ENCODE data around the gene PIWIL1. TPM values are rescaled to one million over a fixed set of nuclear protein-coding genes. Genes with fewer than 3 reads are reported as not detected.

Gene PIWIL1
- total RNA-seq, 1 experiment from 2014 or later, result not detected

DNA sequence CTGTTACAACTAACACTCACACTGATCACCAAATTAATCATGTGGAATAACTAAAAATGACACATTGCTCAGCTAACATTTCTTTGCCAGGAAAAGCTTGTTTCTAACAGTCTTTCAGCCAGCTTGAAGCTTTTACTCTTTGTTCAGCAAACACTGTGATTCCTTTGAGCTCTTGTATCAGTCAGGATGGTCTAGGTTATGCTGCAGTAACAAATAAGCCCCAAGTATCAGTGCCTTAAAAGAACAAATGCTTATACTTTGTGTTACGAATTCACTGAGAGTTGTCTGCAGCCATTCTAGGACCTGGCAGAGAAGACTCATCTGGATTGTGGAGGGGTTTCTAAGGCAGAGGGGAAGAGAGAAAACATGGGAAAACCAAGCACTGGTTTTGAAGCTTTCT is 47.6 kb upstream of the PIWIL1 start:
- Histone ChIP-seq H3K36me3 (ENCODE audit: control insufficient read depth in 1 of 2, insufficient read depth in 2 of 2, low read length in 2 of 2) (no peaks in the 10 kb centered on the region), H3K4me2 (ENCODE audit: low read length) (no peak overlapping the region), H3K27ac (ENCODE audit: low read depth, low read length) (no peak overlapping the region), H3K79me2 (ENCODE audit: insufficient read depth, low read length) (no peaks in the 10 kb centered on the region), H3K27me3 (ENCODE audit: insufficient read depth, low read length) (no peaks in the 10 kb centered on the region), H3K9me2 (ENCODE audit: insufficient read depth) (no peaks in the 10 kb centered on the region), H2AFZ (ENCODE audit: low read depth, low read length, poor library complexity, severe bottlenecking) (no peak overlapping the region), H3K4me3 (replicated peaks in 1 of 2; ENCODE audit: low read depth in 1 of 2, low read length in 2 of 2) (no peak overlapping the region), H3K4me1 (ENCODE audit: control insufficient read depth in 1 of 2, insufficient read depth in 2 of 2, low read length in 2 of 2) (no peaks in the 10 kb centered on the region), H4K20me1 (ENCODE audit: insufficient read depth) (no peaks in the 10 kb centered on the region), H3K9me3 (ENCODE audit: control insufficient read depth in 1 of 2, insufficient read depth in 1 of 2, low read depth in 1 of 2, low read length in 2 of 2) (peaks cover 0 to 4% of the 10 kb centered on the region in 2 experiments; a peak in 1 of 4 replicates), H3K9ac (ENCODE audit: low read length) (no peak overlapping the region)
- intact Hi-C loops (cut with micrococcal nuclease), result no loop called here
- POLR2A ChIA-PET, result no interaction called here
- CTCF ChIA-PET, result no interaction called here
- no TSS peak for BruUV-seq (replicated peaks)
- ATAC-seq, result no peak
- no peak for DNase-seq (ENCODE audit: low read depth, low spot score)
- TF ChIP-seq EZH2phosphoT487 (IDR thresholded peaks at IDR 0.05; ENCODE audit: borderline replicate concordance) (no peak), ELF1 (IDR thresholded peaks at IDR 0.05; ENCODE audit: borderline replicate concordance, low read depth) (no peak), CBX3 (IDR thresholded peaks at IDR 0.05; ENCODE audit: low read depth) (no peak), JUND (IDR thresholded peaks at IDR 0.05) (no peak), SIN3A (IDR thresholded peaks at IDR 0.05; ENCODE audit: low read depth) (no peak), SP1 (IDR thresholded peaks at IDR 0.05; ENCODE audit: low read depth) (no peak), TCF7L2 (IDR thresholded peaks at IDR 0.05; ENCODE audit: borderline replicate concordance, extremely low read depth, insufficient read depth, insufficient read length) (no peak), FOSL1 (IDR thresholded peaks at IDR 0.05; ENCODE audit: low read depth) (no peak), ZNF274 (IDR thresholded peaks at IDR 0.05; ENCODE audit: low read depth, low read length) (no peak), YY1 (IDR thresholded peaks at IDR 0.05; ENCODE audit: extremely low read depth, insufficient replicate concordance, low read depth, low read length) (no peak), REST (IDR thresholded peaks at IDR 0.05; ENCODE audit: low read depth) (no peak), SRF (IDR thresholded peaks at IDR 0.05; ENCODE audit: low read depth) (no peak), CEBPB (IDR thresholded peaks at IDR 0.05; ENCODE audit: low read depth) (no peak)
- TF ChIP-seq, protein P1, sequence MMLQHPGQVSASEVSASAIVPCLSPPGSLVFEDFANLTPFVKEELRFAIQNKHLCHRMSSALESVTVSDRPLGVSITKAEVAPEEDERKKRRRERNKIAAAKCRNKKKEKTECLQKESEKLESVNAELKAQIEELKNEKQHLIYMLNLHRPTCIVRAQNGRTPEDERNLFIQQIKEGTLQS (IDR thresholded peaks at IDR 0.05), result no peak
- TF ChIP-seq, protein P2, sequence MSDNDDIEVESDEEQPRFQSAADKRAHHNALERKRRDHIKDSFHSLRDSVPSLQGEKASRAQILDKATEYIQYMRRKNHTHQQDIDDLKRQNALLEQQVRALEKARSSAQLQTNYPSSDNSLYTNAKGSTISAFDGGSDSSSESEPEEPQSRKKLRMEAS (IDR thresholded peaks at IDR 0.05), result no peak
- TF ChIP-seq, protein P3, sequence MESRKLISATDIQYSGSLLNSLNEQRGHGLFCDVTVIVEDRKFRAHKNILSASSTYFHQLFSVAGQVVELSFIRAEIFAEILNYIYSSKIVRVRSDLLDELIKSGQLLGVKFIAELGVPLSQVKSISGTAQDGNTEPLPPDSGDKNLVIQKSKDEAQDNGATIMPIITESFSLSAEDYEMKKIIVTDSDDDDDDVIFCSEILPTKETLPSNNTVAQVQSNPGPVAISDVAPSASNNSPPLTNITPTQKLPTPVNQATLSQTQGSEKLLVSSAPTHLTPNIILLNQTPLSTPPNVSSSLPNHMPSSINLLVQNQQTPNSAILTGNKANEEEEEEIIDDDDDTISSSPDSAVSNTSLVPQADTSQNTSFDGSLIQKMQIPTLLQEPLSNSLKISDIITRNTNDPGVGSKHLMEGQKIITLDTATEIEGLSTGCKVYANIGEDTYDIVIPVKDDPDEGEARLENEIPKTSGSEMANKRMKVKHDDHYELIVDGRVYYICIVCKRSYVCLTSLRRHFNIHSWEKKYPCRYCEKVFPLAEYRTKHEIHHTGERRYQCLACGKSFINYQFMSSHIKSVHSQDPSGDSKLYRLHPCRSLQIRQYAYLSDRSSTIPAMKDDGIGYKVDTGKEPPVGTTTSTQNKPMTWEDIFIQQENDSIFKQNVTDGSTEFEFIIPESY (IDR thresholded peaks at IDR 0.05; ENCODE audit: extremely low read depth, insufficient replicate concordance, low read length), result no peak
- RAD21 ChIA-PET (ENCODE audit: low non-redundant PET in 1 of 2, low total read pairs in 2 of 2, uncharacterized antibody in 2 of 2, unreplicated experiment in 2 of 2), result no interaction called here
